Measurements from ENCODE around the gene MAU2. TPM values are rescaled to one million over a fixed set of nuclear protein-coding genes. Genes with fewer than 3 reads are reported as not detected.

The MAU2 gene
- polyA plus RNA-seq (ENCODE audit: insufficient read length in 4 of 4) = 10 to 100 TPM; 36.9 to 87.6 (median 61.7) TPM

- peak; percentile 84 to 96 (median 86) for DNase-seq (ENCODE audit: low read depth in 4 of 4, low spot score in 2 of 4)
Observed at GRCh38 chr19:19320361-19321140, at the start of gene MAU2, which contains the start of gene SUGP1. Gene MAU2 (plus strand): TSS chr19:19320829. CDS start chr19:19320860, 31 bp downstream. Gene SUGP1 (minus strand): TSS chr19:19320509. CDS start chr19:19320496, 13 bp downstream.

- no peak for DNase-seq (ENCODE audit: low read depth in 4 of 4, low spot score in 2 of 4)
Observed at GRCh38 chr19:19271828-19272599, 48.6 kb upstream of the MAU2 start.

GRCh38 chr19:19274146-19274545, 46.5 kb upstream of the MAU2 start:
- no peak for DNase-seq (ENCODE audit: low read depth in 4 of 4, low spot score in 2 of 4)

DNA sequence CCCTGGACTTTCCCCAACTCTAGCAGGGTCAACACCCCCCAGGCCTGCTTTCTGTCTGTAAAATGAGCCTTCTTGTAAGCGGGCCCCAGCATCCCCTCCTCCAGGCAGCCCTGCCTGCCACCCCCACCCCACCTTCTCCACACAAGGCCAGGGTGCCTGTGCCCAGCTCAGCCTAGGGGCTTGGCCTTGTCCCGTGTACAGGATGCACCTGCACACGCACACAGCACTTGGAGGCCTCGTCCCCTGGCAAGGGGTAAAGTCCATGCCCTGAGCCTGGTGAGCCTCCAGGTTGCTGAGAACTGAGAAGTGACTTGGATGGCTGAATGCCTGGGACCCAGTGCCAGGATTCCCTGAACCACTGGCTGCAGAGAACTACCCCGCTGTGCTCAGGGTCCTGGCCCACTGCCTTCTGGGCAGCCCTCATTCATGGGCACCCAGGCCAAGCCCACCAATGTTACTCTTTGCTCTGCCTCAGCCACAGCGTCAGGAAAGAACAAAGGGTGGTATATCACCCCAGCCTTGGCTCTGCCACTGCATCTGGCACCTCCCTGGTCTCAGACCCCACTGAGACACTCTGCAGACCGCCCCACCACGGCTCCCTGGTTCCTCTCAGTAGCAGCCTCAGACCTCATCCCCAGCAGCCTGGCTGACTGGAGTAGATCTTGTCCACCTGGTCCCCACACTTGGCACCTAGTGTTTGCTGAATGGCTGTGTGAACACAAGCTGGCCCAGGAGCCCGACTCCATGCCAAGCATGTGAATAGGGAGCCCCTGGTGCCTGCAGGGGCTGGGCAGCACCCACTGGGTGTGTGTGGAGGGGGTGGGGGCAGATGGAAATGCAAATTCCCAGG, 45.7 kb upstream of the MAU2 start:
- no peak for DNase-seq (ENCODE audit: low read depth in 4 of 4, low spot score in 2 of 4)

- DNase-seq (ENCODE audit: low read depth in 4 of 4, low spot score in 2 of 4) = no peak
Observed at GRCh38 chr19:19276386-19276785, 44.2 kb upstream of the MAU2 start.

- no peak for DNase-seq (ENCODE audit: low read depth in 4 of 4, low spot score in 2 of 4)
Observed at GRCh38 chr19:19276851-19277250, 43.8 kb upstream of the MAU2 start.

DNA sequence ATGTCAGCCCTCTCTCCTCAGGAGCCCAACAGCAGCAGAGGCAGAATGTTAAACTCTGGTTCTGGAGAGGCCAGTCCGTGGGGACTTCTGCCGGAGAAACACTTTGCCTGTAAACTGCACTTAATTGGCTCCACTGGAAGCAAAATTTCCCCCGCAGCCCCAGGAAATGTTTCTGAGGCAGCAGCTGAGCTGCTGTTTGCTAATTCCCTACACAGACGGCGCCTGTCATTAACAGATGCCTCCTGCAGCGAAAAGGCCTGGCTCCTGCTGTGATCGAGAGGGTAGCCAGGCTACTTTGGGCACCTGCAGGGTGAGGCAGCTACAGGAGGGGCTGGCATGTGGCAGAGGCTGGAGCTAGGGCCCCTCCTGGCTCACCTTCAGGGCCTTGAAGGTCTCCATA, 42.3 kb upstream of the MAU2 start:
- DNase-seq (ENCODE audit: low read depth in 4 of 4, low spot score in 2 of 4) = no peak

GRCh38 chr19:19279062-19279612, 41.5 kb upstream of the MAU2 start:
- DNase-seq (ENCODE audit: low read depth in 4 of 4, low spot score in 2 of 4) = no peak

DNA sequence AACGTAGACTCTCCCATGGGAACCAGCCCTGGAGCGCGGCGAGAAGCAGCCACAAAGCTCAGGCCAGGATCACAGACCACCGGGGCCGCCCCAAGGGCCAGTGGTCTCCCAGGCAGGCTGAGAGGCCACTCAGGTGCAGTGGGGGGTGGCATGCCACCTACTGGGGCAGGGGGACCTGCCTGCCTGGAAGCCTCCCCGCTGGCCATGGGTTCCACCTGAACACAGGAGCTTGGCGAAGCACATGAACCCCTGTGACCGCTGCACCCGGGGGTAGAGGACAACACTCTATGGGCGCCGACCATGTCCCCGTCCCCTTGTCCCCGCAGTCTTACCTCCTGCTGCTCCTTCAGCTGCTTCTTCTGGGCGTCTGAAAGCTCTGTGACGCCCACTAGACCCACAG, 40.8 kb upstream of the MAU2 start:
- DNase-seq (ENCODE audit: low read depth in 4 of 4, low spot score in 2 of 4) = no peak

- DNase-seq (ENCODE audit: low read depth in 4 of 4, low spot score in 2 of 4) = no peak
Observed at GRCh38 chr19:19280561-19280960, 40.1 kb upstream of the MAU2 start.

- no peak for DNase-seq (ENCODE audit: low read depth in 4 of 4, low spot score in 2 of 4)
Observed at GRCh38 chr19:19285686-19286085, 34.9 kb upstream of the MAU2 start.

DNA sequence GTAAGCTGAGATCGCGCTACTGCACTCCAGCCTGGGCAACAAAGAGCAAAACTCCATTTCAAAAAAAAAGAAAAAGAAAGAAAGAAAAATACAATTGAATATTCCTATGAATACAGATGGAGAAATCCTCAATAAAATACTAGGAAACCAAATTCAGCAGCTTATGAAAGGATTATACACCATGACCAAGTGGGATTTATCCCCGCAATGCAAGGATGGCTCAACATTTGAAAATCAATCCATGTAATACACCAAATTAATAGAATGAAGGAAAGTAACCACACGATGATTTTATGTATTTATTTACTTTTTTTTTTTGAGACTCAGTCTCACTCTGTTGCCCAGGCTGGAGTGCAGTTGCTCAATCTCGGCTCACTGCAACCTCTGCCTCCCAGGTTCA, 28.0 kb upstream of the MAU2 start:
- DNase-seq (ENCODE audit: low read depth in 4 of 4, low spot score in 2 of 4) = no peak

- DNase-seq (ENCODE audit: low read depth in 4 of 4, low spot score in 2 of 4) = no peak
Observed at GRCh38 chr19:19294914-19295313, 25.7 kb upstream of the MAU2 start.

DNA sequence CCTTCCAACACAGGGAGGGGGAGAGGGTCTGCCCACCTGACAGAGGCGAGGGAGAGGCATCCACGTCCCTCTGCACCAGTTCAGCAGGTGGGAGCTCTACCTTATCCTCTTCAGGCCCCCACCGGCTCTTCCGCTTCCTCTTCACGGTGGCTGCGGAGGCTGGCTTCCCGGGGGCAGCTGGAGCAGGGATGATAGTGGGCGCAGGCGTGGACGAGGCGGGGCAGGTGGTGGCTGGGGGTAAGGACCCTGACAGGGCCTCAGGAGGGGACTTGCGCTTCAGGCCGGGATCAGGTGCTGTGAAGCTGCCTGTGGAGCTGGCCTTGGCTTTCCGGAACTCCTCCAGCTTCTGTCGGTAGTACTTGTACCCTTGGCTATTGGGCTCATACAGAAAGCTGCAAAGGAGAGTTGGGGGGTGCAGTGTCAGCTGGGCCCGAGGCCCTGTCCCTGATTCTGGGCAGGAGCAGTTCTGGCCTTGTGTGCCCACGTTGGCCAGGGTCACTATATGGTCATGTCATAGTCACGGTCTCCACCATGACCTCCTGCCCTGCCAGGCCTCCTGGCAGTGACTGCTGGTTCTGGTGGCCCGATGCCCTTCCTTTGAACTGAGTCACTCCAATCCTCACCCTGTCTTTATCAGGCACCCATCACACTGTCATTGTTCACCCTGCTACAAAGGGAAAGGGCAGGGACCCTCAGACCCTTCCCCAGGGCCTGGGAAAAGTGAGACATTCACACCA, 23.5 kb upstream of the MAU2 start:
- DNase-seq (ENCODE audit: low read depth in 4 of 4, low spot score in 2 of 4) = no peak

DNA sequence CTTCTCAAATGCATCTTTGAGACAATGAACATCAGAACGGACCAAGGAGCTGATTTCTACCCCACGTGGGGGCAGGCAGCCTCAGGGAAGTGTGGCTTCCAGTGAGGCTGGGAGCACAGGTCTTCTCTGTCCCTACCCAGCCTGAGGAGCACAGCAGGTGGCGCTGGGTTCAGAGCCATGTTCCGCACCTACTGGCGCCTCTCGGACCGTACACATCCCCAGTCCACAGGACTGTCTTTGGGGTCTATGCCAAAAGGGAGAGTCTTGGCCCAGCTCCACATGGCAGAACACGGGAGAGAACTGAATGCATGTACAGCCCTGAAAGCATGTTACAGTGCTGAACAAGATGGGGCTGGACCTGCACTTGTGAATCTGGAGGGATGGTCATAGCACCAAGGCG, 22.9 kb upstream of the MAU2 start:
- DNase-seq (ENCODE audit: low read depth in 4 of 4, low spot score in 2 of 4) = no peak

DNA sequence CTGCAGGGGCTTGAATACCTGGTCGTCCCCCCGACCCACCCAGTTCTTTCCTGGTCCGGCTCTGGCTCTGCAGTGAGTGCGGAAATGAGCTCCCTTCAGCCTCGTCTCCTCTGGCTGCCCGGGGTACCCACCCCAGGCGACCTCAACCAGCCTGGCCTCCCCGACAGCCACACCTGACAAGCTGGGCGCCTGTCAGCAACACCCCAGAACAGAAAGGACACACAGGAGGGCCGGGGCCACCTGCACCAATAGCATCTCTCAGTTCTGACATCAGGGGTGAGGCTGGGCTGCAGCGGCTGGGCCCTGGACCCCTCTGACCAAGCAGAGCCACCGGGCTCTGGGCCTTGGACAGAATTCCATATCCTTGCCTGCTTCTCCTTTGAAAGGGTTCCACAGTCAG, 20.0 kb upstream of the MAU2 start:
- no peak for DNase-seq (ENCODE audit: low read depth in 4 of 4, low spot score in 2 of 4)

- DNase-seq (ENCODE audit: low read depth in 4 of 4, low spot score in 2 of 4) = no peak
Observed at GRCh38 chr19:19303411-19303810, 17.2 kb upstream of the MAU2 start.

- no peak for DNase-seq (ENCODE audit: low read depth in 4 of 4, low spot score in 2 of 4)
Observed at GRCh38 chr19:19304186-19304965, 16.3 kb upstream of the MAU2 start.

DNA sequence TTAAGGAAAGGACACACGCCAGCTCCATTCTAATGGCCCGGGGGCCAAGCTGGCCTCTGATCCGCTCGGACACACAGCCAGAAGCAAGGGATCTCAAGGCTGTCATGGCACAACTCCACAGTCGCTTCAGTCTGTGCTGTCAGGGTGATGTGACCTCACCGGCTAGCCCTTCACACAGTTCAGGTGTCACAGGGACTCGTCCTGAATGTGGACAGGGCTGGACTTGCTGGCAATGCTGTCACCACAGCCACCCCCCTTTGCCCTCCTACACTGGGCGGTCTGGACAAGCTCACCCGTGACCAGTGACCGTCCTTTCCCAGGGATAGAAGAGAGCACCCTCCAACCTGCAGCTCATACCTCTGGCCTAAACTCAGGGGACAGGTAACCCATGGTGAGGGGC, 15.6 kb upstream of the MAU2 start:
- no peak for DNase-seq (ENCODE audit: low read depth in 4 of 4, low spot score in 2 of 4)
